Cerebellar nuclear complex (tissue), 1 donor: Measurements from ENCODE around the gene RIOK1.
"Not testable (repeated sequence)": the region's sequence is repeated elsewhere in the genome, so short reads cannot be mapped to it uniquely, and the experiment has no call there.

ENCODE experiments used
- DNase-seq, 2 experiments: peaks; one replicate each; lab custom pipeline; 2025; lab: John Stamatoyannopoulos, UW

RIOK1 gene

GRCh38 chr6:7441048-7441775 lies 51.6 kb downstream of the RIOK1 start:
- DNase-seq = no peak

- no peak for DNase-seq
Observed at GRCh38 chr6:7442467-7442866, 52.9 kb downstream of the RIOK1 start.

DNA sequence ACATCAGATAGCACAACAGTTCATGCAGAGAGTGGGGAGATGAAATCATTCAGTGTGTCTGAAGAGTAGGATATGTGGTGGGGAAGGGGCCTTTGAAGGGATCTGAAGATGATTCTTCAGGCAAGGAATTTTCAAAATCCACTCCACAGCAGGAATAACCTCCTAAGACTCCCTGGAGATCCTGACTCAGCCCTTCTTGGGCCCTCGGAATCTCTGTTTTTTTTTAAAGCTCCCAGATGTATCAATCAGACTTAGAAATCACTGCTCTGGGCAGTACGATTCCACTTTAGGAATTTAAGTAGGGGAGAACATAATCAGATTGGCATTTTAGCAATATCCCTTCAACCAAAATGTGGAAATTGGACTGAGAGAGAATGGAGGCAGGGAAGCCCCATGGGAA lies 55.5 kb downstream of the RIOK1 start:
- DNase-seq = no peak

- DNase-seq = no peak
Observed at GRCh38 chr6:7445885-7446461, 56.4 kb downstream of the RIOK1 start.

DNA sequence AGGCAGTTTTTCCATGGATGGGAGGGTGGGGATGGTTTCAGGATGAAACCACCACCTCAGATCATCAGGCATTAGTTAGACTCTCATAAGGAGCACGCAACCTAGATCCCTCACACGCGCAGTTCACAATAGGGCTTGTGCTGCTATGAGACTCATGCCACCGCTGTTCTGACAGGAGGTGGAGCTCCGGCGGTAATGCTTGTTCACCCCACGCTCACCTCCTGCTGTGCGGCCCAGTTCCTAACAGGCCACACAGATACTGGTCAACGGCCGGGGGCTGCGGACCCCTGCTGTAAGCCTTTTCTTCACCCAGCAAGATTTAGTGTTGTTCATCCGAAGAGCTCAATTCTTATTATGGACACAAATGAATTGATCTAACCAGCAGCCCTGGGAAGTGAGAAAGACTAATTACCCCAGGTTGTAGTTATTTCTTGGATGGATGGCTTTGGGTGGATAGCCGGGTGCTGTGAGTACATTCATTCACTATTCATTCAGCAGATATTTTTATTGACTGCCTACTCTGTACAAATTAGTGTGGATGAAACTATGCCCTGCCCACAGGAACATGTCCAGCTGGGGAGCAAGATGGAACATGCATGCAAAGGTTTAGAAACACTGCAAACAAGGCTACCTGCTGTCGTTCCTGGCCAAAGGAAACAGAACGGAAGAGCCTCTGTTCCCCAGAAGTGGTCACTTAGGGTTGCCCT lies 57.2 kb downstream of the RIOK1 start:
- no peak for DNase-seq

DNA sequence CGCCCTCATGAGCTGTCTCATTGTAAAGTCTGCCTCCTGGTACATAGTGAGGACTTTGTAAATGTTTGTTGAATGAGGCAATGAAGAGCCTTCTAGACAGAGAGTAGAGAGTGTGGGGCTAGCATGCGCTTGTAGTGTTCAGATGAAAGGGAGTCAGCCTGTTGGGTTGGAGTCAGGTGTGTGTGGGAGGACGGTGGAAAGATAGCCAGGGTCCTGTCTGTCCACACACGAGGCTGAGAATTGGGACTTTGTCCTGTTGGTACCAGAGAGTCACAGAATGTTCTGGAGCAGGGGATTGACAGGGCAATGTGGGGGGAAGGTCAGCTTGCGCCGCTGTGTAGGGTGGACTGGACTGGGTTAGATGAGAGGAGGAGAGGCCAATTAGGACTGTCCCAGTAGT lies 58.6 kb downstream of the RIOK1 start:
- DNase-seq = no peak

- DNase-seq = no peak
Observed at GRCh38 chr6:7449018-7449417, 59.4 kb downstream of the RIOK1 start.

- no peak for DNase-seq
Observed at GRCh38 chr6:7451326-7451725, 61.7 kb downstream of the RIOK1 start.

GRCh38 chr6:7452898-7453297 lies 63.3 kb downstream of the RIOK1 start:
- DNase-seq = no peak

- no peak for DNase-seq
Observed at GRCh38 chr6:7454696-7455358, 65.2 kb downstream of the RIOK1 start.

DNA sequence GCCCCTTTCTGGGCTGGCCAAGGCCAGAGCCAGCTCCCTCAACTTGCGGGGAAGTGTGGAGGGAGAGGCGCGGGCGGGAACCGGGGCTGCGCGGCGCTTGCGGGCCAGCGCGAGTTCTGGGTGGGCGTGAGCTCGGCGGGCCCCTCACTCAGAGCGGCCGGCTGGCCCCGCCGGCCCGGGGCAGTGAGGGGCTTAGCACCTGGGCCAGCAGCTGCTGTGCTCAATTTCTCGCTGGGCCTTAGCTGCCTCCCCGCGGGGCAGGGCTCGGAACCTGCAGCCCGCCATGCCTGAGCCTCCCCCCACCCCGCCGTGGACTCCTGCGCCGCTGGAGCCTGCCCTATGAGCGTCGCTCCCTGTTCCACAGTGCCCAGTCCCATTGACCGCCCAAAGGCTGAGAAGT lies 66.7 kb downstream of the RIOK1 start:
- DNase-seq = not testable (repeated sequence)

DNA sequence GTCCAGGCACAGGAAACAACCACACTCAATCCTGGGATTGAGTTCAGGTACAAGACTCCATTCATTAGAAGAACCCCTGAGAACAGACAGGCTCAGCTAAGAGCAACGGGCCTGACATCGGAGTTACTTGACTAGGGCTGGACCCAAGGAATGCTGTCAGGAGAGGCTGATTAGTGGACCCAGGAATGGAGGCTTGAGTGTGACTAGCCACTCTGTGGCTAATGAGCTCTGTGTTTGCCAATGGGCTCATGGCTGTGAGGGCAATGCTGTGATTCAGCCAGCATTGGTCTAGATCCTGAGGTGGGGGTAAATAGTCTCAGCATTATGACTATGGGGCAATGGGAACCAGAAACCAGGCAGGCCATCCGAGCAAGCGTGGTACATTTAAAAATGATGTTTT lies 71.8 kb downstream of the RIOK1 start:
- no peak for DNase-seq

DNA sequence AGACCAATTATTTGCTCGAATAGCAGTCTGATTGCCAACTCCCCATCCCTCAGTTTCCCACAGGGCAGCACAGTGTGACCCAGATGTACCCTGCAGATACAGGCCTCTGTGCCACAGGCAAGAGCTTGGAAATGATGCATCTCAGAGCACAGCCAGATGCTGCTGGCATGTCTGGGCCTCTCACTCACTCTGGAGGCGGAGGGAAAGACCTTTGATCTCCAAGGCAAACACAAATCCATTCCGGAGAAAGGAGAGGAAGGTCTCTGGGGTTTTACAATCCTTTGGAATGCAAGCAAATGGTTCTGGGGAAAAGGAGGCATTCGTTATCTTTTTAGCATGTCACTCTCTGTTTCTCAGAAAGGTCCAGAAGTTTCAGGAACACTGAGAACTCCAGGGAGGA lies 74.2 kb downstream of the RIOK1 start:
- no peak for DNase-seq

- DNase-seq = no peak
Observed at GRCh38 chr6:7467007-7467897, 77.6 kb downstream of the RIOK1 start.
